Endometrial microvascular endothelial cells (primary cell): Measurements from ENCODE around the gene MACROH2A1. TPM values are rescaled to one million over a fixed set of nuclear protein-coding genes. Genes with fewer than 3 reads are reported as not detected.

ENCODE experiments used
- in situ Hi-C: cut with HindIII; loops from 2 replicates; pipeline ENCODE4 v1.10.0; 2017; ENCODE audit warnings: low sequenced_read_pairs, low pct_unique_long_range_greater_than_20kb; ENCODE audit errors: inconsistent ontology term
- total RNA-seq: library from RNA; depleted of rRNA; stranded (reverse); fragments of >200 nt; gene quantifications from one replicate; pipeline ENCODE4 v1.2.3, GENCODE V29; 2015; ENCODE audit errors: inconsistent ontology term

The MACROH2A1 gene
- total RNA-seq, 1 donor from 2014 or later = 139 TPM

GRCh38 chr5:135385576-135385975 is 13.5 kb downstream of the MACROH2A1 start:
- in situ Hi-C loops = no loop called here

GRCh38 chr5:135384898-135385297 is 14.1 kb downstream of the MACROH2A1 start:
- in situ Hi-C loops = no loop called here

GRCh38 chr5:135383803-135384495 is 15.1 kb downstream of the MACROH2A1 start:
- in situ Hi-C loops = no loop called here

- in situ Hi-C loops = no loop called here
These were observed 16.1 kb downstream of the MACROH2A1 start for GRCh38 chr5:135382981-135383380.

- in situ Hi-C loops = no loop called here
These were observed 16.8 kb downstream of the MACROH2A1 start for GRCh38 chr5:135382106-135382790.

- in situ Hi-C loops = no loop called here
These were observed 19.9 kb downstream of the MACROH2A1 start for GRCh38 chr5:135379046-135379654.

- in situ Hi-C loops = no loop called here
These were observed 21.0 kb downstream of the MACROH2A1 start for GRCh38 chr5:135377751-135378680.

GRCh38 chr5:135376961-135377624 is 21.9 kb downstream of the MACROH2A1 start:
- in situ Hi-C loops = no loop called here

GRCh38 chr5:135375040-135375793 is 23.8 kb downstream of the MACROH2A1 start:
- in situ Hi-C loops = no loop called here

- in situ Hi-C loops = no loop called here
These were observed 25.1 kb downstream of the MACROH2A1 start for GRCh38 chr5:135373736-135374515.

GRCh38 chr5:135372654-135373381 is 26.2 kb downstream of the MACROH2A1 start:
- in situ Hi-C loops = no loop called here

GRCh38 chr5:135371622-135372232 is 27.3 kb downstream of the MACROH2A1 start:
- in situ Hi-C loops = no loop called here

GRCh38 chr5:135369952-135370351 is 29.1 kb downstream of the MACROH2A1 start:
- in situ Hi-C loops = no loop called here

- in situ Hi-C loops = no loop called here
These were observed 31.5 kb downstream of the MACROH2A1 start for GRCh38 chr5:135367554-135367953.

- in situ Hi-C loops = no loop called here
These were observed 32.0 kb downstream of the MACROH2A1 start for GRCh38 chr5:135367076-135367475.

- in situ Hi-C loops = no loop called here
These were observed 33.8 kb downstream of the MACROH2A1 start for GRCh38 chr5:135365281-135365680.
